ENCODE results near the gene ID2. TPM values are rescaled to one million over a fixed set of nuclear protein-coding genes. Genes with fewer than 3 reads are reported as not detected.

Gene ID2
- total RNA-seq, 1 experiment from 2014 or later, result 112 TPM

DNA sequence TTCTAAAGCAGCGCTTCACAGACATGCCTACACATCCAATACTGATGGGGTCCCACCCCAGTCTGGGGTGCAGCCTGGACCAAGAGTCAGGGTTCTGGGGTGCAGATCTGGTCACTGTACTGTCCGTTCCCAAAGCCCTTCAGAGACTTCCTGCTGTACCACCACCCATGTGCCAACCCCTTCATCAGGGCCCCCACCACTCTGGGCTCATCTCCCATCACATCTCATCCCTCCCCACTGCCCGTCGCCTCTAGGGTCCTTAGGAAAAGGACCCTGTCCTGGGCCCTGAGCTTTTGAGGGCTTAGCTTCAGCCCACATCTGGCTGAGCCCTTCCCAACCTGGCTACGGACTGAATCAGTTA is 37.9 kb upstream of the ID2 start:
- H3K27ac ChIP-seq (ENCODE audit: low read depth, low read length), result no peak overlapping the region
- ATAC-seq (no peak), DNase-seq (ENCODE audit: low read depth, low spot score) (no peak)
- H3K9ac ChIP-seq (ENCODE audit: low read length), result no peak overlapping the region
- no peaks in the 10 kb centered on the region for H3K36me3 ChIP-seq (ENCODE audit: control insufficient read depth in 1 of 2, insufficient read depth in 2 of 2, low read length in 2 of 2)
- no TSS peak for BruUV-seq (replicated peaks)
- H3K9me3 ChIP-seq (ENCODE audit: control insufficient read depth in 1 of 2, insufficient read depth in 1 of 2, low read depth in 1 of 2, low read length in 2 of 2), result no peaks in the 10 kb centered on the region
- no peak overlapping the region for H2AFZ ChIP-seq (ENCODE audit: low read depth, low read length, poor library complexity, severe bottlenecking)
- ChIA-PET CTCF (interaction anchor here (1.4 kb wide), 1 partner anchor 118 kb away, joined by 3 read pairs; no protein-coding TSS in a partner anchor), RAD21 (ENCODE audit: low non-redundant PET in 1 of 2, low total read pairs in 2 of 2, uncharacterized antibody in 2 of 2, unreplicated experiment in 2 of 2) (no interaction called here), POLR2A (interaction anchor here (2.6 kb wide), 1 partner anchor 38 kb away, joined by 10 read pairs; the partner anchor contains the start of gene ID2)
- no peak overlapping the region for H3K4me3 ChIP-seq (replicated peaks in 1 of 2; ENCODE audit: low read depth in 1 of 2, low read length in 2 of 2)
- H3K9me2 ChIP-seq (ENCODE audit: insufficient read depth), result no peaks in the 10 kb centered on the region
- peaks cover 2 to 16% of the 10 kb centered on the region in 2 experiments; a peak in 3 of 4 replicates for H3K4me1 ChIP-seq (ENCODE audit: control insufficient read depth in 1 of 2, insufficient read depth in 2 of 2, low read length in 2 of 2)
- H3K4me2 ChIP-seq (ENCODE audit: low read length), result no peak overlapping the region
- TF ChIP-seq CEBPB (IDR thresholded peaks at IDR 0.05; ENCODE audit: low read depth) (no peak), JUND (IDR thresholded peaks at IDR 0.05) (no peak), POLR2AphosphoS5 (IDR thresholded peaks at IDR 0.05; ENCODE audit: low read depth, low read length) (no peak), EGR1 (IDR thresholded peaks at IDR 0.05; ENCODE audit: low read depth) (no peak), SP1 (IDR thresholded peaks at IDR 0.05; ENCODE audit: low read depth) (no peak), FOSL1 (IDR thresholded peaks at IDR 0.05; ENCODE audit: low read depth) (no peak), SRF (IDR thresholded peaks at IDR 0.05; ENCODE audit: low read depth) (no peak), YY1 (IDR thresholded peaks at IDR 0.05; ENCODE audit: extremely low read depth, insufficient replicate concordance, low read depth, low read length) (no peak), ZNF274 (IDR thresholded peaks at IDR 0.05; ENCODE audit: low read depth, low read length) (no peak), POLR2A (IDR thresholded peaks at IDR 0.05; ENCODE audit: borderline replicate concordance, extremely low read depth, insufficient read depth, insufficient read length) (no peak), EZH2 (IDR thresholded peaks at IDR 0.05) (no peak), SIN3A (IDR thresholded peaks at IDR 0.05; ENCODE audit: low read depth) (no peak), CBX3 (IDR thresholded peaks at IDR 0.05; ENCODE audit: low read depth) (no peak), RAD21 (IDR thresholded peaks at IDR 0.05; ENCODE audit: low read depth) (no peak)
- TF ChIP-seq, protein P1, sequence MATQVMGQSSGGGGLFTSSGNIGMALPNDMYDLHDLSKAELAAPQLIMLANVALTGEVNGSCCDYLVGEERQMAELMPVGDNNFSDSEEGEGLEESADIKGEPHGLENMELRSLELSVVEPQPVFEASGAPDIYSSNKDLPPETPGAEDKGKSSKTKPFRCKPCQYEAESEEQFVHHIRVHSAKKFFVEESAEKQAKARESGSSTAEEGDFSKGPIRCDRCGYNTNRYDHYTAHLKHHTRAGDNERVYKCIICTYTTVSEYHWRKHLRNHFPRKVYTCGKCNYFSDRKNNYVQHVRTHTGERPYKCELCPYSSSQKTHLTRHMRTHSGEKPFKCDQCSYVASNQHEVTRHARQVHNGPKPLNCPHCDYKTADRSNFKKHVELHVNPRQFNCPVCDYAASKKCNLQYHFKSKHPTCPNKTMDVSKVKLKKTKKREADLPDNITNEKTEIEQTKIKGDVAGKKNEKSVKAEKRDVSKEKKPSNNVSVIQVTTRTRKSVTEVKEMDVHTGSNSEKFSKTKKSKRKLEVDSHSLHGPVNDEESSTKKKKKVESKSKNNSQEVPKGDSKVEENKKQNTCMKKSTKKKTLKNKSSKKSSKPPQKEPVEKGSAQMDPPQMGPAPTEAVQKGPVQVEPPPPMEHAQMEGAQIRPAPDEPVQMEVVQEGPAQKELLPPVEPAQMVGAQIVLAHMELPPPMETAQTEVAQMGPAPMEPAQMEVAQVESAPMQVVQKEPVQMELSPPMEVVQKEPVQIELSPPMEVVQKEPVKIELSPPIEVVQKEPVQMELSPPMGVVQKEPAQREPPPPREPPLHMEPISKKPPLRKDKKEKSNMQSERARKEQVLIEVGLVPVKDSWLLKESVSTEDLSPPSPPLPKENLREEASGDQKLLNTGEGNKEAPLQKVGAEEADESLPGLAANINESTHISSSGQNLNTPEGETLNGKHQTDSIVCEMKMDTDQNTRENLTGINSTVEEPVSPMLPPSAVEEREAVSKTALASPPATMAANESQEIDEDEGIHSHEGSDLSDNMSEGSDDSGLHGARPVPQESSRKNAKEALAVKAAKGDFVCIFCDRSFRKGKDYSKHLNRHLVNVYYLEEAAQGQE (IDR thresholded peaks at IDR 0.05; ENCODE audit: low read depth), result no peak
- TF ChIP-seq, protein P2, sequence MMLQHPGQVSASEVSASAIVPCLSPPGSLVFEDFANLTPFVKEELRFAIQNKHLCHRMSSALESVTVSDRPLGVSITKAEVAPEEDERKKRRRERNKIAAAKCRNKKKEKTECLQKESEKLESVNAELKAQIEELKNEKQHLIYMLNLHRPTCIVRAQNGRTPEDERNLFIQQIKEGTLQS (IDR thresholded peaks at IDR 0.05), result no peak
- TF ChIP-seq, protein P3, sequence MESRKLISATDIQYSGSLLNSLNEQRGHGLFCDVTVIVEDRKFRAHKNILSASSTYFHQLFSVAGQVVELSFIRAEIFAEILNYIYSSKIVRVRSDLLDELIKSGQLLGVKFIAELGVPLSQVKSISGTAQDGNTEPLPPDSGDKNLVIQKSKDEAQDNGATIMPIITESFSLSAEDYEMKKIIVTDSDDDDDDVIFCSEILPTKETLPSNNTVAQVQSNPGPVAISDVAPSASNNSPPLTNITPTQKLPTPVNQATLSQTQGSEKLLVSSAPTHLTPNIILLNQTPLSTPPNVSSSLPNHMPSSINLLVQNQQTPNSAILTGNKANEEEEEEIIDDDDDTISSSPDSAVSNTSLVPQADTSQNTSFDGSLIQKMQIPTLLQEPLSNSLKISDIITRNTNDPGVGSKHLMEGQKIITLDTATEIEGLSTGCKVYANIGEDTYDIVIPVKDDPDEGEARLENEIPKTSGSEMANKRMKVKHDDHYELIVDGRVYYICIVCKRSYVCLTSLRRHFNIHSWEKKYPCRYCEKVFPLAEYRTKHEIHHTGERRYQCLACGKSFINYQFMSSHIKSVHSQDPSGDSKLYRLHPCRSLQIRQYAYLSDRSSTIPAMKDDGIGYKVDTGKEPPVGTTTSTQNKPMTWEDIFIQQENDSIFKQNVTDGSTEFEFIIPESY (IDR thresholded peaks at IDR 0.05; ENCODE audit: extremely low read depth, insufficient replicate concordance, low read length), result no peak
- TF ChIP-seq, protein P4, sequence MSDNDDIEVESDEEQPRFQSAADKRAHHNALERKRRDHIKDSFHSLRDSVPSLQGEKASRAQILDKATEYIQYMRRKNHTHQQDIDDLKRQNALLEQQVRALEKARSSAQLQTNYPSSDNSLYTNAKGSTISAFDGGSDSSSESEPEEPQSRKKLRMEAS (IDR thresholded peaks at IDR 0.05), result no peak
- no peaks in the 10 kb centered on the region for H3K27me3 ChIP-seq (ENCODE audit: insufficient read depth, low read length)
- H3K79me2 ChIP-seq (ENCODE audit: insufficient read depth, low read length), result no peaks in the 10 kb centered on the region
- intact Hi-C loops (cut with micrococcal nuclease), result no loop called here
- H4K20me1 ChIP-seq (ENCODE audit: insufficient read depth), result no peaks in the 10 kb centered on the region
